Smooth muscle cell of the umbilical artery (primary cell): ENCODE data around the gene NFYC. TPM values are rescaled to one million over a fixed set of nuclear protein-coding genes. Genes with fewer than 3 reads are reported as not detected.

ENCODE experiments used
- total RNA-seq: library from RNA; depleted of rRNA; stranded (reverse); fragments of >200 nt; gene quantifications from 2 replicates; pipeline ENCODE4 v1.2.3, GENCODE V29; 2014

The NFYC gene
- 13.4 and 22.4 TPM in 2 replicates for total RNA-seq

DNA sequence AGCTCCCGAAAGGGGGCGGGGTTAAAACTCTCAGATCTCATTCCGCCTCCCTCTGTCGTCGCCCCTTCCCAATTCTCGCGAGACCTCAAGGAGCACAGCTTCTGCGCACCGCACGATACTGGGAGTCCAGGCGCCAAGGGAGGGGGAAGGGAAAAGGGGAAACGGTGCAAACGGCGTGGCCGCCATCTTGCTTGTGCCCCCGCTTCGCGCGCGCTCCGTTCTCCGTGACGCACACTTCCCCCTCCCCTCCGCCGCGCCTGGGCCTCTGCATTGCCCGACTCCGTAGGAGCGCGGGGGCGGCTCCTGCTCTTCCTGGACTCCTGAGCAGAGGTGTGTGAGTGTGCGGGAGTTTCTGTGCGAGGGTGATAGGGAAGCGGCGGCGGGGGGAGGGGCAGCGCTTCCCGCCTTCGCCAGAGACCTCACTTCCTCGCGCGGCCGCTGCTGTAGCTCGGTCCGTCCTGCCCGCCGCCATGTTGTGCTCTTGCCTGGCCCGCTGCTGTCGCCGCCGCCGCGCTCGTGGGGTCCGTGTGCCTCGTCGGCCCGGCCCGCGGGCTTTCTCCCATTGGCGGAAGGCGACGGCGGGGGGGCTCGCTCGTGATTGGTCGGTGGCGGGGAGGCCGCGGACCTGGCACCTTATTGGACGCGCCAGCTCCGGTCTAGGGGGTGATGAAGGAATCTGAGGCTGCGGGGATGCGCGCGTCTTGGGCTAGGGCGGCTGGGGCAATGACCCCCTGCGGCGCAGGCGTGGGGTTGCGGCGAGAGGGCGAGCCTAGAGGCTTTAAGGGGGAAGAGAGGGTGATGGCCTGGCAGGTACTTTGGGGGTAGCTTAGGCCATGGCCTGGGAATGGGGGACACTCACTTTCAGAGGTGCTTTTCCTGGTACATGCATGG lies at the start of gene NFYC:
NFYC (plus strand) TSS at position 167 of the 891 bp plus-strand sequence. CDS start 47,140 bp downstream, outside the sequence.

DNA sequence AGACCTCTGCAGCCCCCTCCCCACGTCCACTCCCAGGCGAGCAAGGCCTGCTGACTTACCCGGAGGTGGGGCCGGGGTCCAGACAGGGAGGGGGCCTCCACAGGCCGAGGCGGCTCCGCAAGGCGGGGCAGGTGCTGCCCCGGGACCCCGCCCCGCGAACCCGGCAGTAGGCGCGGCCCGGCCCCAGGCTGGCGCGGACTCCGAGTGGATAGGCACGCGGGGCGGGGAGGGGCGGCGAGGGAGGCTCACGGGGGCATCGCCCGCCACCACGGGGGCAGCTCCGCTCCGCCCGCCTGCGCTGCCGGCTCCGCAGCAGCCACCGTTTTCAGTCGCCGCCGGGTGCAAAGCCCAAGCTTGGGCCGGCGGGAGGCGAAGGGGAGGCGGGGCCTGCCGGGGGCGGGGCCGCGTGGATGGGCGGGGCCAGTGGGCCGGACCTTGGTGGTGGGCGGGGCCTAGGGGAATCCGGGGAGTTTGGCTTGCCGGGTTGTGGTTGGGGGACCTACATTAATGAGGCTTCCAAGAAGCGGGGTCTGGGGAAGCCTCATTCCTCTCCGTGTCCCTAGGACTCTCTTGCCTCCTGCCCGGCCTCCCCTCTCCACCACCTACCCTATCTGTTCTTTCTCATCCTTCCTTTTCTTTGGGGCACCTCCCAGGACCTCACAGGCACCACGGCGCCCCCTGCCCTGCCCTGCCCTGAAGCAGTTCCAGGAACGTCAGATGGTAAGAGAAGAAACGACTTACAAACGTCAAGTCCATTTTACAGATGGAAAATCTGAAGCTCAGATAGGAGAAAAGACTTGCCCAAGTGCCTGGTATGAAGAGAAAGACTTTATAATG lies 26.0 kb upstream of the NFYC start, which contains the start of gene RIMS3:
RIMS3 (minus strand) TSS at position 348 of the 837 bp plus-strand sequence. CDS start 23,757 bp downstream, outside the sequence.

DNA sequence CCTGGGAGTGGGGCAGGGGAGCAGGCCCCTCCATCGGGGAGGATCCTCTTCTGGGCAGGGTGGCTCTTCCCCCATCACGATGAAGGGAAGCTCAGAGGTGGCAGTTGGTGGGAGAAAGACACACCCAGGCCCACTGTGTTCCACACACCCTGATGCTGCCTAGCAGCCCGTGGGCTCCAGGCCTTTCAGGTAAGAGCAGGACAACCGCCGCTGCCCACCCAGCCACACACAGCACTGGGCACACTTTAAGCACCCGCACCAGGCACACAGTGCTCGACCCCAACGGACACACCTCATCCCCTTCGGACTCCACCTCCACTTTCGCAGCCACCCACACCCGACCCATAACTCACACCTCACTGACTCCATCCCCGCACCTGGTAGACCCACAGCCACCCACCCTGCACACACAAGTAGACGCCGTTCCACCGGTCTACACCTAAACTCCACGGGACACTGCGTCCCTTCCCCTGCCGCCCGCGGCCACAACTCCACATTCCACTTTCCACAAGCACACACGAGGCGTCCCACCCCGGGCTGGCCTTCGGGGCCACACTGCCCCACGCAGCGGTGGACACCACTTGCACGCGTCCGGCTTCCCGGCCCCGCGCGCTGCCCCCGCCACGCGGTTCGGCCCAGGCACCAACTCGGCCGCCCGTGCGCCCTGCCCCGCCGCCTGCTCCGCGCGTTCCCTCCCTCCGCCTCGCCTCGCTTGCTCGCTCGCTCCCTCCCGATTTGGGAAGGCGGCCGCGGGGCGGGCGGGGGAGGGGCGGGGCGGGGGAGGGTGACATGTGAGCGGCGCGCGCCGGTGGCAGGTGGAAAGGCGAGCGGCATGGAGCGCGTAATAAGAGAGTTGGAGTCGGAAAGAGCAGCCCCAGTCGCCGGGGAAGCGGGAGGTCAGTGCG lies 91.7 kb downstream of the NFYC start, which contains the start of gene KCNQ4:
KCNQ4 (plus strand) TSS at position 787 of the 905 bp plus-strand sequence. CDS start 307 bp downstream, outside the sequence.

Other genes starting within 250 kb of the NFYC start
- gene ZFP69B, start 241.2 kb upstream of the NFYC start, total RNA-seq: 3.9 and 8.2 TPM in 2 replicates
- 3.0 and 3.7 TPM in 2 replicates for gene ZFP69, start 214.4 kb upstream of the NFYC start, total RNA-seq
- 5.9 and 9.6 TPM in 2 replicates for gene EXO5, start 182.9 kb upstream of the NFYC start, total RNA-seq
- 3.8 and 6.2 TPM in 2 replicates for gene ZNF684, start 160.1 kb upstream of the NFYC start, total RNA-seq
- under 0.01 and 0.09 TPM in 2 replicates for gene RIMS3, start 26.0 kb upstream of the NFYC start, total RNA-seq
- not detected in 2 replicates for gene KCNQ4, start 92.1 kb downstream of the NFYC start, total RNA-seq
- 0.89 and 2.7 TPM in 2 replicates for gene CITED4, start 170.7 kb downstream of the NFYC start, total RNA-seq